Ovary (tissue), 3 donors: ENCODE measurements around the gene RTP5.

Source experiments
- POLR2A ChIP-seq: fragments of 450-650 bp; IDR thresholded peaks from one replicate; pipeline ENCODE4 v1.6.1; 2017; ENCODE audit warnings: antibody characterized with exemption, mild to moderate bottlenecking, moderate library complexity
- TF ChIP-seq, protein P1 (sequence below), 3 donors: fragments of 450-650 bp in 2 of 3; fragments of 200-600 bp in 1 of 3; IDR thresholded peaks; one replicate each; pipeline versions ENCODE4 v1.5.1 to v1.8.0; 2016 to 2022; ENCODE audit warnings: antibody characterized with exemption in 3 of 3, mild to moderate bottlenecking in 1 of 3
- donor health status: DM: no; HTN: no; CAD: no.

DNA sequence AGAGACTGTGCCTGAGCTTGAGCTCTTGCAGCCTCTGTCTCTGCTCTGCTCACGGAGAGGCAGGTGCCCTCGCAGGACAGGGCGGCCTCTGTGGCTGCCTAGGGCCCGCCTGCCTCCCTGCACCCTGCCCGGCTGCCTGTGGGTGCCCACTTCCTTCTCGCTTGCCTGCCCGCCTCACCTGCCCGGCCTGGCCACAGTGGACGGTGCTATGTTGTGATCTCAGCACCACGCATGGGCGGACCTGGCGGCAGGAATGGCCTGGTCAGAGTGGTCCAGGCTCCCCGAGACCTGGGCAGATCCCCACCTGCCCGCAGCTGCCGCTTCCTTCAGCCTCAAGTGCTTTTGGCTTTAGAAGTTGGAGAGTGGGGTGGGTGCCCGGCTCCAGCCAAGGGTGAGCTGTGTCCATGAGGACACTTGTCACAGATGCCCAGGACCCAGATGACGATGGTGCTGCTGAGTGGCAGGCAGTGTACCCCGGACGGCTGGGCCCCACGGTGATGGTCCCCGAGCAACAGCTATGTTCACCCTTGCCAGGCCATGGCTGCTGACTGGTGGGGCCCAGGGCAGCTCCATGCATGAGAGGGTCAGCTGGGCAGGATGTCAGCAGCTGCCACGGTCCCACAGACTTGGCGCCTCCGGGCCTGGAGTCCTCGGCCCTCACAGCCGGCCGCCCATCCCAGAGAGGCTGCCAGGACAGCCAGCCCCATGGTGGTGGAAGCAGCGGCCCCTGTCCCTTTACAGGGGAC is 25.3 kb downstream of the RTP5 start:
- no peak for TF ChIP-seq POLR2A
- TF ChIP-seq, protein P1, sequence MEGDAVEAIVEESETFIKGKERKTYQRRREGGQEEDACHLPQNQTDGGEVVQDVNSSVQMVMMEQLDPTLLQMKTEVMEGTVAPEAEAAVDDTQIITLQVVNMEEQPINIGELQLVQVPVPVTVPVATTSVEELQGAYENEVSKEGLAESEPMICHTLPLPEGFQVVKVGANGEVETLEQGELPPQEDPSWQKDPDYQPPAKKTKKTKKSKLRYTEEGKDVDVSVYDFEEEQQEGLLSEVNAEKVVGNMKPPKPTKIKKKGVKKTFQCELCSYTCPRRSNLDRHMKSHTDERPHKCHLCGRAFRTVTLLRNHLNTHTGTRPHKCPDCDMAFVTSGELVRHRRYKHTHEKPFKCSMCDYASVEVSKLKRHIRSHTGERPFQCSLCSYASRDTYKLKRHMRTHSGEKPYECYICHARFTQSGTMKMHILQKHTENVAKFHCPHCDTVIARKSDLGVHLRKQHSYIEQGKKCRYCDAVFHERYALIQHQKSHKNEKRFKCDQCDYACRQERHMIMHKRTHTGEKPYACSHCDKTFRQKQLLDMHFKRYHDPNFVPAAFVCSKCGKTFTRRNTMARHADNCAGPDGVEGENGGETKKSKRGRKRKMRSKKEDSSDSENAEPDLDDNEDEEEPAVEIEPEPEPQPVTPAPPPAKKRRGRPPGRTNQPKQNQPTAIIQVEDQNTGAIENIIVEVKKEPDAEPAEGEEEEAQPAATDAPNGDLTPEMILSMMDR (IDR thresholded peaks at IDR 0.05): no peak
